Natural killer cell treated with Interleukin-12 subunit alpha and Interleukin-12 subunit beta and Interleukin-15 and Interleukin-18, amount 100 ng/mL, for 72 hours (primary cell): ENCODE results near the gene MEF2C. TPM values are rescaled to one million over a fixed set of nuclear protein-coding genes. Genes with fewer than 3 reads are reported as not detected.

Source experiments
- ATAC-seq, 2 donors: fragments of 150-1000 bp; cut with Tn5 transposase in 1 of 2; sonication (Bioruptor Pico), chemical (Tn5 transposase) in 1 of 2; 2 replicates each; pipeline ENCODE4 v1.10.0; 2021
- DNase-seq: peaks from one replicate; pipeline ENCODE4 v3.0.0; 2022; ENCODE audit warnings: low spot score
- H3K27ac Mint-ChIP-seq, 2 donors: 1 replicate in 1 of 2; 2 replicates in 1 of 2; pipeline ENCODE4 v1.8.0; 2022; ENCODE audit warnings: mixed read lengths in 2 of 2, mild to moderate bottlenecking in 1 of 2, moderate library complexity in 1 of 2
- H3K27me3 Mint-ChIP-seq, 2 donors: 1 replicate in 1 of 2; 2 replicates in 1 of 2; pipeline ENCODE4 v1.8.0; 2022; ENCODE audit warnings: mixed read lengths in 2 of 2
- H3K36me3 Mint-ChIP-seq: one replicate; pipeline ENCODE4 v1.8.0; 2022; ENCODE audit warnings: mixed read lengths
- H3K4me1 Mint-ChIP-seq, 2 donors: 1 replicate in 1 of 2; 2 replicates in 1 of 2; pipeline ENCODE4 v1.8.0; 2022; ENCODE audit warnings: low read depth in 2 of 2, mixed read lengths in 2 of 2, mild to moderate bottlenecking in 1 of 2
- H3K4me3 Mint-ChIP-seq: one replicate; pipeline ENCODE4 v1.8.0; 2022; ENCODE audit warnings: mixed read lengths
- H3K9me3 Mint-ChIP-seq: 2 replicates; pipeline ENCODE4 v1.8.0; 2022; ENCODE audit warnings: mixed read lengths
- total RNA-seq, 2 donors: library from RNA; stranded (reverse); gene quantifications; one replicate each; pipeline ENCODE4 v1.2.3, GENCODE V29; 2022

The MEF2C gene
- total RNA-seq, 2 donors from 2014 or later = 3.3 to 3.5 TPM

- Mint-ChIP-seq H3K36me3 (no peaks in the 10 kb centered on the region), H3K4me3 (peak overlapping the region; percentile 52), H3K9me3 (no peaks in the 10 kb centered on the region), H3K27me3 (peaks cover 0 to 2% of the 10 kb centered on the region in 2 donors), H3K4me1 (peaks cover 24 to 27% of the 10 kb centered on the region in 2 donors), H3K27ac (peak overlapping the region; percentile 27 to 48)
- ATAC-seq (no peak), DNase-seq (no peak)
Measured at GRCh38 chr5:88825584-88826315, 57.2 kb downstream of the MEF2C start.

GRCh38 chr5:88824892-88825583 is 57.9 kb downstream of the MEF2C start:
- no peak overlapping the region for H3K4me3 Mint-ChIP-seq
- ATAC-seq = no peak
- H3K9me3 Mint-ChIP-seq = no peaks in the 10 kb centered on the region
- DNase-seq = no peak
- peaks cover 0 to 2% of the 10 kb centered on the region in 2 donors for H3K27me3 Mint-ChIP-seq
- no peak overlapping the region for H3K27ac Mint-ChIP-seq
- H3K36me3 Mint-ChIP-seq = no peaks in the 10 kb centered on the region
- peaks cover 24 to 27% of the 10 kb centered on the region in 2 donors for H3K4me1 Mint-ChIP-seq

GRCh38 chr5:88824141-88824540 is 58.8 kb downstream of the MEF2C start:
- peaks cover 0 to 2% of the 10 kb centered on the region in 2 donors for H3K27me3 Mint-ChIP-seq
- no peak for DNase-seq
- no peak overlapping the region for H3K4me3 Mint-ChIP-seq
- no peaks in the 10 kb centered on the region for H3K9me3 Mint-ChIP-seq
- H3K36me3 Mint-ChIP-seq = no peaks in the 10 kb centered on the region
- H3K4me1 Mint-ChIP-seq = peaks cover 19 to 25% of the 10 kb centered on the region in 2 donors
- no peak for ATAC-seq
- no peak overlapping the region for H3K27ac Mint-ChIP-seq

- Mint-ChIP-seq H3K27me3 (peaks cover 0 to 2% of the 10 kb centered on the region in 2 donors), H3K9me3 (no peaks in the 10 kb centered on the region), H3K4me1 (peaks cover 17 to 21% of the 10 kb centered on the region in 2 donors), H3K4me3 (no peak overlapping the region), H3K36me3 (no peaks in the 10 kb centered on the region), H3K27ac (no peak overlapping the region)
- ATAC-seq (no peak), DNase-seq (no peak)
Measured at GRCh38 chr5:88823201-88823600, 59.8 kb downstream of the MEF2C start.

- no peaks in the 10 kb centered on the region for H3K36me3 Mint-ChIP-seq
- H3K27me3 Mint-ChIP-seq = peaks cover 0 to 2% of the 10 kb centered on the region in 2 donors
- DNase-seq = no peak
- H3K9me3 Mint-ChIP-seq = no peaks in the 10 kb centered on the region
- no peak for ATAC-seq
- H3K4me3 Mint-ChIP-seq = no peak overlapping the region
- H3K27ac Mint-ChIP-seq = no peak overlapping the region
- H3K4me1 Mint-ChIP-seq = peaks cover 6 to 9% of the 10 kb centered on the region in 2 donors
Measured at GRCh38 chr5:88821161-88821560, 61.8 kb downstream of the MEF2C start.

- no peak overlapping the region for H3K4me3 Mint-ChIP-seq
- peaks cover 0 to 2% of the 10 kb centered on the region in 2 donors for H3K27me3 Mint-ChIP-seq
- no peak for ATAC-seq
- no peaks in the 10 kb centered on the region for H3K9me3 Mint-ChIP-seq
- H3K36me3 Mint-ChIP-seq = no peaks in the 10 kb centered on the region
- no peak for DNase-seq
- H3K27ac Mint-ChIP-seq = no peak overlapping the region
- peaks cover 1 to 4% of the 10 kb centered on the region in 2 donors for H3K4me1 Mint-ChIP-seq
Measured at GRCh38 chr5:88820581-88820980, 62.4 kb downstream of the MEF2C start.

GRCh38 chr5:88819301-88819999 is 63.5 kb downstream of the MEF2C start:
- H3K4me1 Mint-ChIP-seq = no peaks in the 10 kb centered on the region

GRCh38 chr5:88818296-88818695 is 64.7 kb downstream of the MEF2C start:
- ATAC-seq (no peak), DNase-seq (no peak)
- Mint-ChIP-seq H3K36me3 (no peaks in the 10 kb centered on the region), H3K4me3 (no peak overlapping the region), H3K27me3 (no peaks in the 10 kb centered on the region), H3K27ac (no peak overlapping the region), H3K9me3 (no peaks in the 10 kb centered on the region), H3K4me1 (no peaks in the 10 kb centered on the region)

More at GRCh38 chr5:88819301-88819999, 63.5 kb downstream of the MEF2C start:
- Mint-ChIP-seq H3K27me3 (peaks cover 0 to 2% of the 10 kb centered on the region in 2 donors), H3K4me3 (no peak overlapping the region), H3K9me3 (no peaks in the 10 kb centered on the region), H3K36me3 (no peaks in the 10 kb centered on the region), H3K27ac (no peak overlapping the region)
- ATAC-seq (no peak), DNase-seq (no peak)

GRCh38 chr5:88816195-88816594 is 66.8 kb downstream of the MEF2C start:
- no peak for ATAC-seq
- Mint-ChIP-seq H3K9me3 (no peaks in the 10 kb centered on the region), H3K4me3 (no peak overlapping the region), H3K27ac (no peak overlapping the region), H3K27me3 (no peaks in the 10 kb centered on the region), H3K4me1 (no peaks in the 10 kb centered on the region), H3K36me3 (no peaks in the 10 kb centered on the region)
- no peak for DNase-seq

- H3K36me3 Mint-ChIP-seq = no peaks in the 10 kb centered on the region
- H3K4me1 Mint-ChIP-seq = no peaks in the 10 kb centered on the region
- H3K27ac Mint-ChIP-seq = no peak overlapping the region
- no peak for DNase-seq
- no peak overlapping the region for H3K4me3 Mint-ChIP-seq
- ATAC-seq = no peak
- no peaks in the 10 kb centered on the region for H3K27me3 Mint-ChIP-seq
- H3K9me3 Mint-ChIP-seq = no peaks in the 10 kb centered on the region
Measured at GRCh38 chr5:88815050-88815789, 67.8 kb downstream of the MEF2C start.

- no peaks in the 10 kb centered on the region for H3K9me3 Mint-ChIP-seq
Measured at GRCh38 chr5:88813805-88814575, 69.0 kb downstream of the MEF2C start.

GRCh38 chr5:88813244-88813643 is 69.7 kb downstream of the MEF2C start:
- Mint-ChIP-seq H3K27me3 (no peaks in the 10 kb centered on the region), H3K36me3 (no peaks in the 10 kb centered on the region), H3K27ac (no peak overlapping the region), H3K4me1 (no peaks in the 10 kb centered on the region), H3K4me3 (no peak overlapping the region), H3K9me3 (no peaks in the 10 kb centered on the region)
- ATAC-seq (no peak), DNase-seq (no peak)

More at GRCh38 chr5:88813805-88814575, 69.0 kb downstream of the MEF2C start:
- Mint-ChIP-seq H3K36me3 (no peaks in the 10 kb centered on the region), H3K27me3 (no peaks in the 10 kb centered on the region), H3K4me3 (no peak overlapping the region), H3K4me1 (no peaks in the 10 kb centered on the region), H3K27ac (no peak overlapping the region)
- ATAC-seq (no peak), DNase-seq (no peak)

GRCh38 chr5:88808153-88808552 is 74.8 kb downstream of the MEF2C start:
- no peak for DNase-seq
- Mint-ChIP-seq H3K36me3 (no peaks in the 10 kb centered on the region), H3K4me3 (no peak overlapping the region)

More at GRCh38 chr5:88808153-88808552, 74.8 kb downstream of the MEF2C start:
- Mint-ChIP-seq H3K27ac (no peak overlapping the region), H3K27me3 (no peaks in the 10 kb centered on the region), H3K9me3 (no peaks in the 10 kb centered on the region), H3K4me1 (no peaks in the 10 kb centered on the region)
- ATAC-seq = no peak
